Measurements from ENCODE around the gene MTNR1B.

Gene MTNR1B

DNA sequence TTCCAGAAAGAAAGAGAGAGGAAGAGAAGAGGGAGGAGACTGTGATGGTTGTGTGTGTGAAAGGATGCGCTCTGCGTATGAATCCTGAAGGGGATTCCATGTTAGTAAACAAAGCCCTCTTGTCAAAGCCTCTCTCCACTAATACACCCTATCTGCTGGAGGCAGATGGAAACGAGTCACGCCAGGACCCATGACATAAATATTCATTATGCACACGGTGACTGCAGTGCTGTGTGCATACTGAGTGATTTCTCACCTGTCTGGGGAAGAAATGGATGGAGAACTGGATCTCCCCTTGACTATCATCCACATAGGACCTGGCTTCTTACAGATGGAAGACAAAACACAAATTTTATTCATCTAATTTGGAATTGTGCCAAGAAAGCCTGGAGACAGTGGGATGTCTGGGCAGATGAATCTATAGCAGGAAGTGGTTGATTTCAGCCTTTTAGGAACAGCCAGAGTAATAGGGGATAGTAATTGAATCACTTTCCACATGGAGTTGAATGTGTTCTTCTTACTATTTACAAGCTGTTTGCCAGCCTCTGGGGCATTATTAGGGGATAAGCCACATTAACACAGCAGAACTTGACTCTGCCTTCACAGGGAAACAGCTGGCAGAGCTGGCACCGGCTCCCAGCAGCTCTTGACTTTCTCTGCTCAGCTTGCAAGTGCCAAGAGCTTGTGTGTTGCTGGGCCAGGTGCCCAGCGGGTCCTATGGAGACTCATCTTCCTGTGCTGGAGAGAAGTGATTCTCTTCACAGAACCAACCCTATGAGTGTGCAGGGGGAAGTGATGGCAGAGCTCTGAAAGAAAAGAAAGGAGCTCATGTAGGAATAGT lies 9.0 kb downstream of the MTNR1B start:
- no peak for DNase-seq (ENCODE audit: low read depth)

DNA sequence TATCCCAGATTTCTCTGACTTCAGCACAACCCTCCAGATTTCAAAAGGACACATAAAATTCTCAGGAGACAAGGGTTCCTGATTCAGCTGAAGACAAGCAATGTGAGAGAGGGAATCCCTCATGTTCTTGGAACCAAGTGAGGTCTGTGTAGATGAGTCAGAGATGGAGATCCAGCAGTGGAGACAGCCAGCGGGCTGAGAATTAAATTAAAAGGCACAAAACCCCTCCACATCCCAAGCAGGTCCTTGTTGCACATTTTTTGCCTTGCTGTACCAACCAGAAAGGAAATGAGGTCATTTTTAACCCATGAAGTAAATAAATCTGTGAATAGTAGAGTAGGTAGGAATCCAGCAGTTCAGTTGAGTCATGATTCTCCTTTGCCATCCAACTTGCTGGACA lies 9.7 kb downstream of the MTNR1B start:
- no peak for DNase-seq (ENCODE audit: low read depth)

DNA sequence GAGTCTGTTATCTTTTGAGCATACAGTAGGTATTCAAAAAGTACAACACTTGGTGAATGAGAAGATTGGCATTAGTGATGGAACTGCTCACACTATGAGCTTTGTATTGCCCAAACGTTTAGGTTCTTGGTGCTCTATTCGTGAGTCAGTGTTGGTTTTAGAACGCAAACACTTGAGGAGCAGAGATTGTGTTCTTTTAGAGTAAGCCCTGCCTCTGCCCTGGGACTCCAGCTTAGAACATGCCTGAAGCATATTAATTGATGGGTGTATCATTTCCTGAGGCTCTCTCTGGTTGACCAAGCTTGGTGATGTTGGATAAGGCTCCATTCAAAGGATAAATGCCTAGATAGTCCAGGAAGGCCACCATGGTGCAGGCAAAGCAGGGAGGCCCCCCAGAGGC lies 10.9 kb downstream of the MTNR1B start:
- no peak for DNase-seq (ENCODE audit: low read depth)

DNA sequence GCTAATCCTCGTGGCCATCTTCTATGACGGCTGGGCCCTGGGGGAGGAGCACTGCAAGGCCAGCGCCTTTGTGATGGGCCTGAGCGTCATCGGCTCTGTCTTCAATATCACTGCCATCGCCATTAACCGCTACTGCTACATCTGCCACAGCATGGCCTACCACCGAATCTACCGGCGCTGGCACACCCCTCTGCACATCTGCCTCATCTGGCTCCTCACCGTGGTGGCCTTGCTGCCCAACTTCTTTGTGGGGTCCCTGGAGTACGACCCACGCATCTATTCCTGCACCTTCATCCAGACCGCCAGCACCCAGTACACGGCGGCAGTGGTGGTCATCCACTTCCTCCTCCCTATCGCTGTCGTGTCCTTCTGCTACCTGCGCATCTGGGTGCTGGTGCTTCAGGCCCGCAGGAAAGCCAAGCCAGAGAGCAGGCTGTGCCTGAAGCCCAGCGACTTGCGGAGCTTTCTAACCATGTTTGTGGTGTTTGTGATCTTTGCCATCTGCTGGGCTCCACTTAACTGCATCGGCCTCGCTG lies 12.1 kb downstream of the MTNR1B start:
- no peak for DNase-seq (ENCODE audit: low read depth)

DNA sequence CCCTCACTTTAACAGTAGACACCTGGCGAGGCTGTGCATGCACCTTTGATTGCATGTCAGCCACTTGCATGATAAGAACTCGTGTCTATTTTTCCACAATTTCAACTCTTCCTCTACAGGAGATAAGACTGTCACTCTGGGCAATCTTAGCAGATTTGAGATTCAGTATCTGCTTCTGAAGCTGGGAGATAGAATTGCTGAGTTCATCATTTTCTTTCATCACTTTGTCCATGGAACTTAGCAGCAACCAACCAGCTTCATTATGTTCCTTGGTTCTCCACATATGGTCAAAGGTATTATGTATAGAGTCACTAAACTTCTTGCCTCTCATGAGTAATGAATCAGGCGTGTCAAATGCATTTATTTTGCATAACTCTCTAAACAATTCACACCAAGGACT lies 17.1 kb downstream of the MTNR1B start:
- DNase-seq (ENCODE audit: low read depth), result no peak

GRCh38 chr11:92993004-92993403 lies 23.6 kb downstream of the MTNR1B start:
- DNase-seq (ENCODE audit: low read depth), result no peak

GRCh38 chr11:93000511-93001476 lies 31.3 kb downstream of the MTNR1B start:
- DNase-seq (ENCODE audit: low read depth), result no peak

DNA sequence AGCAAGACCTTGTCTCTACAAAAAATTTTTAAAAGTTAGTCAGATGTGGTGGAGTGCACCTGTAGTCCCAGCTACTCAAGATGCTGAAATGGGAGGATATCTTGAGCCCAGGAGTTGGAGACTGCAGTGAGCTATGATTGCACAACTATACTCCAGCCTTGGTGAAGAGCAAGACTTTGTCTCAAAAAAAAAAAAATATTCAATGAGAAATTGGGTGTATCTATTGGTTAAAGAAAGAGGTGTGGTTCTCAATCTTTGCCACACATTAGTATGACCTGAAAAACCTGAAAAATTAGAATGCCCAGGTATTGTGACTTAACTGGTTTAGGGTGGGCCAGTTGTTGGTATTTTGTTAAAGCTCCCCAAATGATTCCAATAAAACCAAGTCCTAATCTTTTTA lies 32.4 kb downstream of the MTNR1B start:
- no peak for DNase-seq (ENCODE audit: low read depth)

GRCh38 chr11:93002380-93002779 lies 32.9 kb downstream of the MTNR1B start:
- DNase-seq (ENCODE audit: low read depth), result no peak

DNA sequence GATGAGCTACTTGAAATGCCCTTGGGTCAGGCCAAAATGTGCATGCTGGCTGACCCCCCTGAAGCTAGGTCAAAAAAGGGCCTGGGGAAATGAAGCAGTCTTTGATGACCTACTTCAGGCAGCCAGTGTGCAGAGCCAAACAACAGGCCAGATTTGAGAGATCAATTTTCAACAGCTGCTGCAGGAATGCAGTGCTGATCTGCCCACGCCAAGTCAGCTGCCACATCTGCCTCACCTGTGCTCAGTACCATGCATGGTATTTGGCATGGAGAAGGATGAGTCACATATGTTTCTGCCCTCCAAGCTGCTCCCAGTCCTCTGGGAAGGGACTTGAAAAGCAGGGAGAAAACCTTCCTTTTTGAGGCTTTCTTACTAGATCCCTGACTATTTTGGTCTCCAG lies 35.8 kb downstream of the MTNR1B start:
- DNase-seq (ENCODE audit: low read depth), result no peak

GRCh38 chr11:93013646-93014045 lies 44.2 kb downstream of the MTNR1B start:
- DNase-seq (ENCODE audit: low read depth), result no peak

GRCh38 chr11:93016595-93016994 lies 47.1 kb downstream of the MTNR1B start:
- DNase-seq (ENCODE audit: low read depth), result no peak

- DNase-seq (ENCODE audit: low read depth), result no peak
These were observed 48.6 kb downstream of the MTNR1B start for GRCh38 chr11:93017821-93018690.

DNA sequence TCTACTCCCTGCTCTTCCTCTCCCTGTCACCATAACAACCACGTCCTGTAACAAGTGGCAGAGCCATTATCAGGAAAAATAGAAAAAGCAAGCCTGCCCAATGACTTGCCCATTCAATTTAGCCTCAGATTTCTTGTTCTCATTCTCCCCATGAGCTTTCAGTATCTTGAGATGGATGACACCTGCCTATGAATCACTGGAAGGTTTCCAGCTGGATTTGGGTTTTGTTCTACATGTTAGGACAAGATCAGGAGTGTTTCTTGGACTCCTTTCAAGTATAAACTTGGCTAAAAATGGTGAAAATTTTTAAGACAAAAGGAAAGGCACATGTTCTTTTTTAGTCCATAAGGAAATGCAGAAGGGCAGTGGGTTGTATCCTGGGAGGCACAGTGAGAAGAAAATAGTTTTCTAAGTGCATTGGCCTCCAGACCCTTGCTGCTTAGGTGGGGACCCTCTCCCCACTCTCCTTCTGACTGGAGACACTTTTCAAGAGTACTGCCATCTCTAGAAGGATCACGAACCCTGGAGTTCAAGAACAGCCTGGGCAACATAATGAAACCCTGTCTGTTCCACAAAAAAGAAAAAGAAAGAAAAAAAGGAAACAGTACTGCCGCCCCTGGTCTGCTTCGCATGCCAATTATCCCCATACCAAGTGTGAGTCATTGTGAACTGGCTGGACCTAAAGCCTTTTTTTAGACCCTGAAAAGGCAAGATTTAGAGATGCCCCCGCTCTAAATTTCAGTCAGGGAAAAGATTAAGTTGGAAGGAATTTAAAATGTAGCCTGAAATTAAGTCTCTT lies 51.0 kb downstream of the MTNR1B start:
- DNase-seq (ENCODE audit: low read depth), result no peak

GRCh38 chr11:93024369-93024768 lies 54.9 kb downstream of the MTNR1B start:
- DNase-seq (ENCODE audit: low read depth), result no peak

GRCh38 chr11:93025558-93026255 lies 56.3 kb downstream of the MTNR1B start:
- no peak for DNase-seq (ENCODE audit: low read depth)

DNA sequence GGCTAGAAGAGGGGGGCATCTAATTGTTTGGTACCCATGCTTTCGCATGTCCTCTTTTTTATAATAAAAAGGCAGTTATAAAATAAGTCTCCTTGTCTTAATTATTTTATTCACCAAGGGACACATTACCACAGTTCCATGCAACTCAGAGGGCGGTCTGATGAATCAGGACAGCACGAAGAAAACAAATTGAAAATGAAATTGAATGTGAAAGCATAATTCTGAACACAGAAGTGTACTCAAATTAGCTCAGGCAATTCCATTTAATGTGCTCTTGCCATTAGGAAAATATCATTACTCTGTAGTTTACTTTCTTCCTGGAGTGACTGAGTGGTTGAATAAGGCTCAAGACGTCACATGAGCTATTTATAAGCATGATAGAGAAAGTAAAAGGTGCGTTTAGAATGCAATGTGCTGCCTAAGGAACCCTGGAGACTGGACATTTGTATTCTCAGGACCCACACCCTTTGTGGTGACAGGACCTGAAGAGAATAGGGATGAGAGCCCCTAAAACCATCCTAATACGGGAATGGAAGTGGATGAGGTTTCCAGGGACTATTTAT lies 59.6 kb downstream of the MTNR1B start:
- DNase-seq (ENCODE audit: low read depth), result no peak

GRCh38 chr11:93031386-93031785 lies 61.9 kb downstream of the MTNR1B start:
- no peak for DNase-seq (ENCODE audit: low read depth)

Data from stimulated activated CD8-positive, alpha-beta memory T cell treated with anti-CD3 and anti-CD28 coated beads, Interleukin-4, amount 100 ng/mL, for 24 hours (primary cell).